NCI-H526 (cell line): Measurements from ENCODE around the gene MVP.
A peak's percentile ranks its signal among the peaks of the same experiment; 100 is the strongest.

Experiments
- DNase-seq, 2 experiments: peaks; one replicate each; lab custom pipeline; 2025; lab: John Stamatoyannopoulos, UW

Gene MVP

GRCh38 chr16:29804455-29805231, 15.6 kb upstream of the MVP start:
- peak in 1 of 2 experiments; percentile 53 for DNase-seq

GRCh38 chr16:29805232-29806098, 14.8 kb upstream of the MVP start:
- DNase-seq = peak; percentile 98 to 100

GRCh38 chr16:29806099-29806579, 14.1 kb upstream of the MVP start, which contains the start of gene MAZ:
TSS of gene MAZ (plus strand) at chr16:29806529. CDS start at chr16:29806702, 173 bp downstream.
- peak; percentile 94 to 95 for DNase-seq

GRCh38 chr16:29806641-29807425, 13.4 kb upstream of the MVP start:
- DNase-seq = peak; percentile 22 to 76

- peak; percentile 91 for DNase-seq
Measured at GRCh38 chr16:29807426-29808218, 12.6 kb upstream of the MVP start.

GRCh38 chr16:29808219-29808900, 11.9 kb upstream of the MVP start:
- DNase-seq = peak in 1 of 2 experiments; percentile 54

- DNase-seq = peak in 1 of 2 experiments; percentile 59
Measured at GRCh38 chr16:29809031-29809747, 11.1 kb upstream of the MVP start.

GRCh38 chr16:29809850-29810698, 10.2 kb upstream of the MVP start:
- DNase-seq = peak; percentile 66 to 79

- DNase-seq = peak in 1 of 2 experiments; percentile 61
Measured at GRCh38 chr16:29810699-29811169, 9.5 kb upstream of the MVP start.

GRCh38 chr16:29811170-29811895, 8.9 kb upstream of the MVP start:
- peak; percentile 96 to 99 for DNase-seq

GRCh38 chr16:29811896-29812665, 8.2 kb upstream of the MVP start, which contains the start of gene PRRT2:
TSS of gene PRRT2 (plus strand) at chr16:29812193. CDS start at chr16:29813055, 862 bp downstream.
- DNase-seq = peak; percentile 83 to 90

- peak in 1 of 2 experiments; percentile 30 for DNase-seq
Measured at GRCh38 chr16:29812754-29813643, 7.3 kb upstream of the MVP start.

GRCh38 chr16:29813644-29814562, 6.4 kb upstream of the MVP start:
- peak in 1 of 2 experiments; percentile 30 for DNase-seq

GRCh38 chr16:29814592-29814991, 5.7 kb upstream of the MVP start:
- no peak for DNase-seq
